H1 (cell line): ENCODE results near the gene THOC5. TPM values are rescaled to one million over a fixed set of nuclear protein-coding genes. Genes with fewer than 3 reads are reported as not detected.
"Not testable (repeated sequence)": the region's sequence is repeated elsewhere in the genome, so short reads cannot be mapped to it uniquely, and the experiment has no call there.

Source experiments
- CTCF ChIA-PET: fragments of 300-600 bp; sonication (Branson Sonifier 250); formaldehyde crosslinking; loops from one replicate; lab custom pipeline; 2021; ENCODE audit not compliant: partially characterized antibody; lab: Charles Lee
- POLR2A ChIA-PET: fragments of 300-600 bp; sonication (Branson Sonifier 250); formaldehyde crosslinking; loops from one replicate; lab custom pipeline; 2021; ENCODE audit warnings: inconsistent platforms; ENCODE audit not compliant: partially characterized antibody; lab: Charles Lee
- DNase-seq, 2 experiments: peaks; one replicate each; pipeline versions ENCODE4 v3.0.0 to v3.0.0-alpha.2; 2010 to 2022; ENCODE audit warnings: low spot score in 2 of 2, low read depth in 1 of 2, mixed read lengths in 1 of 2
- FAIRE-seq: peaks from 2 replicates; lab custom pipeline; 2011; peaks lifted over from hg19 to GRCh38; lab: Jason Lieb, UNC
- H2AFZ ChIP-seq: 2 replicates; pipeline ENCODE4 v1.8.1; 2012; ENCODE audit warnings: low read length, inconsistent platforms
- H2AK5ac ChIP-seq: 2 replicates; pipeline ENCODE4 v1.6.1; 2013; ENCODE audit warnings: low read depth, low read length
- H2BK120ac ChIP-seq: replicated peaks from 2 replicates; pipeline ENCODE3; 2013; ENCODE audit warnings: low read depth, low read length, inconsistent platforms
- H2BK12ac ChIP-seq: 2 replicates; pipeline ENCODE4 v1.6.1; 2013; ENCODE audit warnings: low read depth, low read length
- H2BK15ac ChIP-seq: 2 replicates; pipeline ENCODE4 v1.6.1; 2013; ENCODE audit warnings: low read length
- H2BK20ac ChIP-seq: 2 replicates; pipeline ENCODE4 v1.6.1; 2013; ENCODE audit warnings: low read length
- H2BK5ac ChIP-seq: 2 replicates; pipeline ENCODE4 v1.6.1; 2013; ENCODE audit warnings: low read depth, low read length
- H3K14ac ChIP-seq: 2 replicates; pipeline ENCODE4 v1.6.1; 2013; ENCODE audit warnings: inconsistent platforms; ENCODE audit not compliant: insufficient read length
- H3K18ac ChIP-seq: 2 replicates; pipeline ENCODE4 v1.6.1; 2013; ENCODE audit warnings: low read length; ENCODE audit errors: extremely low read depth
- H3K23ac ChIP-seq: 2 replicates; pipeline ENCODE4 v1.6.1; 2013; ENCODE audit warnings: inconsistent platforms; ENCODE audit not compliant: insufficient read length
- H3K23me2 ChIP-seq: 2 replicates; pipeline ENCODE4 v1.6.1; 2013; ENCODE audit warnings: low read depth, low read length
- H3K27ac ChIP-seq: 2 replicates; pipeline ENCODE4 v1.6.1; 2011; ENCODE audit warnings: low read depth, low read length, inconsistent platforms
- H3K27me3 ChIP-seq, 4 experiments: replicated peaks in 1 of 4; 1 replicate in 1 of 4; 2 replicates in 3 of 4; pipeline versions ENCODE4 v1.6.1 to v1.8.1; 2011 to 2013; ENCODE audit warnings: low read length in 3 of 4, mild to moderate bottlenecking in 3 of 4, inconsistent platforms in 2 of 4, mixed read lengths in 2 of 4, moderate library complexity in 1 of 4; ENCODE audit not compliant: control insufficient read depth in 3 of 4, insufficient read depth in 3 of 4; ENCODE audit errors: extremely low read depth in 1 of 4
- H3K36me3 ChIP-seq, 4 experiments: 2 replicates each; pipeline versions ENCODE4 v1.6.1 to v1.8.1; 2011 to 2013; ENCODE audit warnings: mild to moderate bottlenecking in 4 of 4, low read length in 3 of 4, moderate library complexity in 2 of 4, control low read depth in 1 of 4, inconsistent platforms in 1 of 4; ENCODE audit not compliant: insufficient read depth in 4 of 4, control insufficient read depth in 2 of 4
- H3K4ac ChIP-seq: replicated peaks from 2 replicates; pipeline ENCODE3; 2013; ENCODE audit warnings: low read length, low read depth, mixed read lengths, inconsistent platforms; ENCODE audit not compliant: insufficient read length
- H3K4me1 ChIP-seq, 4 experiments: replicated peaks in 1 of 4; 1 replicate in 1 of 4; 2 replicates in 3 of 4; pipeline versions ENCODE4 v1.6.1 to v1.8.1; 2011 to 2013; ENCODE audit warnings: low read length in 3 of 4, inconsistent platforms in 2 of 4, mixed read lengths in 1 of 4; ENCODE audit not compliant: insufficient read depth in 4 of 4, control insufficient read depth in 3 of 4
- H3K4me2 ChIP-seq, 2 experiments: 2 replicates each; pipeline versions ENCODE4 v1.6.1 to v1.8.1; 2011 to 2013; ENCODE audit warnings: low read depth in 2 of 2, low read length in 2 of 2, control low read depth in 1 of 2, inconsistent platforms in 1 of 2, mild to moderate bottlenecking in 1 of 2; ENCODE audit not compliant: insufficient read depth in 1 of 2
- H3K4me3 ChIP-seq, 4 experiments: fragments of 200-600, 300-600 bp in 1 of 4; sonication (generic), shearing (Covaris generic), sonication (Bioruptor Twin) in 1 of 4; 2 replicates each; pipeline versions ENCODE4 v1.5.1 to v1.8.1; 2011 to 2016; ENCODE audit warnings: low read length in 4 of 4, low read depth in 3 of 4, control low read depth in 2 of 4, inconsistent platforms in 2 of 4, mild to moderate bottlenecking in 2 of 4, mixed read lengths in 1 of 4, moderate library complexity in 1 of 4; ENCODE audit not compliant: insufficient read depth in 2 of 4; ENCODE audit errors: extremely low read depth in 1 of 4
- H3K56ac ChIP-seq: replicated peaks from 2 replicates; pipeline ENCODE3; 2013; ENCODE audit warnings: low read depth, mild to moderate bottlenecking, mixed read lengths, low read length, inconsistent platforms; ENCODE audit not compliant: insufficient read length
- H3K79me1 ChIP-seq: 2 replicates; pipeline ENCODE4 v1.6.1; 2013; ENCODE audit warnings: low read depth, low read length, control low read depth
- H3K79me2 ChIP-seq, 2 experiments: 2 replicates each; pipeline versions ENCODE4 v1.6.1 to v1.8.1; 2012 to 2013; ENCODE audit warnings: low read length in 2 of 2, mild to moderate bottlenecking in 2 of 2, inconsistent platforms in 1 of 2; ENCODE audit not compliant: insufficient read depth in 2 of 2, control insufficient read depth in 1 of 2
- H3K9ac ChIP-seq, 4 experiments: replicated peaks in 1 of 4; 1 replicate in 1 of 4; 2 replicates in 3 of 4; pipeline versions ENCODE4 v1.6.1 to v1.8.1; 2011 to 2013; ENCODE audit warnings: low read depth in 3 of 4, low read length in 3 of 4, control low read depth in 2 of 4, mild to moderate bottlenecking in 2 of 4, moderate library complexity in 2 of 4, inconsistent platforms in 1 of 4; ENCODE audit errors: extremely low read depth in 1 of 4
- H3K9me3 ChIP-seq, 2 experiments: 2 replicates each; pipeline versions ENCODE4 v1.6.1 to v1.8.1; 2012 to 2013; ENCODE audit warnings: mild to moderate bottlenecking in 2 of 2, moderate library complexity in 2 of 2, control low read depth in 1 of 2, inconsistent platforms in 1 of 2, low read depth in 1 of 2, low read length in 1 of 2, mixed read lengths in 1 of 2; ENCODE audit not compliant: insufficient read depth in 2 of 2
- H4K20me1 ChIP-seq, 2 experiments: replicated peaks in 1 of 2; 2 replicates each; pipeline versions ENCODE3 to v1.8.1; 2011 to 2013; ENCODE audit warnings: inconsistent platforms in 2 of 2, low read length in 2 of 2, mild to moderate bottlenecking in 1 of 2; ENCODE audit not compliant: insufficient read depth in 2 of 2, control insufficient read depth in 1 of 2
- H4K5ac ChIP-seq: 2 replicates; pipeline ENCODE4 v1.6.1; 2013; ENCODE audit warnings: low read length, low read depth, mixed read lengths, inconsistent platforms; ENCODE audit not compliant: insufficient read length
- H4K8ac ChIP-seq: 2 replicates; pipeline ENCODE4 v1.8.0; 2013; ENCODE audit warnings: mild to moderate bottlenecking, moderate library complexity, low read length, inconsistent platforms; ENCODE audit not compliant: insufficient read depth; ENCODE audit errors: extremely low read depth
- H4K91ac ChIP-seq: replicated peaks from 2 replicates; pipeline ENCODE3; 2013; ENCODE audit warnings: low read length, mixed read lengths, inconsistent platforms; ENCODE audit not compliant: insufficient read length
- WGBS, 2 experiments: shearing (Covaris generic) in 1 of 2; methylation state at CpG; one replicate each; pipeline versions ENCODE4 v1.1.6 to v1.1.7; 2013 to 2015; ENCODE audit warnings: low lambda C conversion rate in 2 of 2, mixed read lengths in 2 of 2, inconsistent platforms in 1 of 2, low coverage in 1 of 2, missing lambda C conversion rate in 1 of 2; ENCODE audit not compliant: insufficient replicate concordance in 2 of 2, insufficient coverage in 1 of 2, insufficient read length in 1 of 2; ENCODE audit errors: extremely low coverage in 1 of 2, missing lambda C conversion rate in 1 of 2; 5-methylcytosine and 5-hydroxymethylcytosine counted together
- polyA plus RNA-seq, 7 experiments: library from polyadenylated mRNA; depleted of rRNA in 3 of 7; stranded (reverse) in 5 of 7; unstranded in 2 of 7; fragments of >200 nt in 5 of 7; fragments of 200-250 nt in 2 of 7; gene quantifications; 1 replicate in 5 of 7; 2 replicates in 1 of 7; 4 replicates in 1 of 7; pipeline versions ENCODE4 v1.2.1 to v1.2.3, GENCODE V29; 2011 to 2013; ENCODE audit warnings: missing spikeins in 2 of 7, mixed read lengths in 2 of 7
- total RNA-seq: library from RNA; stranded (reverse); fragmentation: NEBNext Ultra II Directional; extraction: Animal tissue kit (Norgen Biotek cat#: 25700); gene quantifications from 2 replicates; pipeline ENCODE4 v1.2.1, GENCODE V29; 2021

THOC5 gene
- total and polyA plus RNA-seq, 2 of the 8 experiments (the other 6 are each of a cell fraction or from before 2014, with no cell fraction given): 27.7 to 65.7 TPM

- H3K9me3 ChIP-seq, H2BK12ac ChIP-seq, H3K14ac ChIP-seq, H3K4me3 ChIP-seq, H4K8ac ChIP-seq, H2BK5ac ChIP-seq, H3K18ac ChIP-seq, H3K27ac ChIP-seq, H4K5ac ChIP-seq, H3K27me3 ChIP-seq, H3K4me2 ChIP-seq, H3K4ac ChIP-seq, DNase-seq, FAIRE-seq, H3K79me2 ChIP-seq, H3K36me3 ChIP-seq, H3K4me1 ChIP-seq, H4K20me1 ChIP-seq, H2BK15ac ChIP-seq, H3K56ac ChIP-seq, H2AFZ ChIP-seq, H4K91ac ChIP-seq, H3K23me2 ChIP-seq, H3K23ac ChIP-seq, H3K79me1 ChIP-seq, H2BK20ac ChIP-seq, H2BK120ac ChIP-seq, H2AK5ac ChIP-seq, H3K9ac ChIP-seq: not testable (repeated sequence)
- CTCF ChIA-PET: interaction anchor here (0.6 to 1.4 kb wide), 5 partner anchors 9 to 518 kb away, joined by 3 read pairs; no protein-coding TSS in a partner anchor
- POLR2A ChIA-PET: interaction anchor here (0.8 to 1.2 kb wide), 2 partner anchors 11 to 32 kb away, joined by 3 to 4 read pairs; partner anchors contain the start of gene THOC5
- 94% methylated on average over 4 of the region's 4 CpGs; no CpG with 5 or more reads in 1 of the 2 experiments for WGBS, 2 experiments
Observed at GRCh38 chr22:29586193-29586705, 32.7 kb upstream of the THOC5 start.
